ENCODE results near the gene DROSHA. TPM values are rescaled to one million over a fixed set of nuclear protein-coding genes. Genes with fewer than 3 reads are reported as not detected.

The DROSHA gene
- total RNA-seq, 2 experiments from 2014 or later: 72.5 to 74.3 TPM

DNA sequence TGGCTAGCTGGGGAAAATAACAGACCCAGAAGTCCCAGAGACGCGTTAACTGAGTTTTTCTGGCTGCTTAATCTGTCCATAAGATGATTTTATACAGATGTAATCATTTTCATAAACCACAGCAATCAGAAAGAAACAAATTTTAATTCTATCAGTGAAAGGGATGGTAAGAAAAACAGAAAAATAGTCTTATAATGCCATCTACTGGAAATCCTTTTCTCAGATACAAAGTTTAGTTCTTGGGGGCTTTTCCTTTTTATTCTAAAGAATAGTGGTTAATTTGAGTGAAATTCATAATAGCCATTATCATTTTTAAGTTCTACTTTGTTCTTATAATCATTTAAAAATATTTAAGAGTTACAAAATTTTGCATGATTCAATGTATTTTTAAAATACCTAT is 44.4 kb downstream of the DROSHA start:
- H3K4me1 Mint-ChIP-seq: no peaks in the 10 kb centered on the region
- H3K27me3 Mint-ChIP-seq: no peaks in the 10 kb centered on the region
- H3K4me3 Mint-ChIP-seq: no peak overlapping the region
- H3K9me3 Mint-ChIP-seq: no peaks in the 10 kb centered on the region
- no peak for DNase-seq
- no peak overlapping the region for H3K27ac Mint-ChIP-seq
- peaks cover 34% of the 10 kb centered on the region for H3K36me3 Mint-ChIP-seq

DNA sequence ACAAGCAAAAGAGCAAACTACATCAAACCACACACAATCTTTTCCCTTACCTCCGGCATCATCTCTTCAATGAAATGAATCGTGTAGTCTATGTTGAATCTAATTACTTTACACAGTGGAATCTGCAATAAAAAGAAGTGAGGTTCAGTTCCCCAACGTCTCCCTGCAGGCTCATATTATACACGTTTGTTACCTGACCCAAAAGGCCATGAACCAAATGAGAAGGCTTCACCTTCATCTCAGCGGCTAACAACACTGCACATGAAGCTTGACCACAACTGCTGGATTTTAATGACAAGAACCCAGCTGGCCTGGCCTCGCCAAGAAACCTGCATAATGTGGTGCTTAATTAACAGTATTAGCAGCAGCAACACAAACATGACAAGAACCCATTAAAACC is 45.5 kb downstream of the DROSHA start:
- Mint-ChIP-seq H3K27ac (no peak overlapping the region), H3K4me3 (no peak overlapping the region), H3K4me1 (no peaks in the 10 kb centered on the region), H3K36me3 (peaks cover 38% of the 10 kb centered on the region), H3K27me3 (no peaks in the 10 kb centered on the region), H3K9me3 (no peaks in the 10 kb centered on the region)
- DNase-seq: no peak

DNA sequence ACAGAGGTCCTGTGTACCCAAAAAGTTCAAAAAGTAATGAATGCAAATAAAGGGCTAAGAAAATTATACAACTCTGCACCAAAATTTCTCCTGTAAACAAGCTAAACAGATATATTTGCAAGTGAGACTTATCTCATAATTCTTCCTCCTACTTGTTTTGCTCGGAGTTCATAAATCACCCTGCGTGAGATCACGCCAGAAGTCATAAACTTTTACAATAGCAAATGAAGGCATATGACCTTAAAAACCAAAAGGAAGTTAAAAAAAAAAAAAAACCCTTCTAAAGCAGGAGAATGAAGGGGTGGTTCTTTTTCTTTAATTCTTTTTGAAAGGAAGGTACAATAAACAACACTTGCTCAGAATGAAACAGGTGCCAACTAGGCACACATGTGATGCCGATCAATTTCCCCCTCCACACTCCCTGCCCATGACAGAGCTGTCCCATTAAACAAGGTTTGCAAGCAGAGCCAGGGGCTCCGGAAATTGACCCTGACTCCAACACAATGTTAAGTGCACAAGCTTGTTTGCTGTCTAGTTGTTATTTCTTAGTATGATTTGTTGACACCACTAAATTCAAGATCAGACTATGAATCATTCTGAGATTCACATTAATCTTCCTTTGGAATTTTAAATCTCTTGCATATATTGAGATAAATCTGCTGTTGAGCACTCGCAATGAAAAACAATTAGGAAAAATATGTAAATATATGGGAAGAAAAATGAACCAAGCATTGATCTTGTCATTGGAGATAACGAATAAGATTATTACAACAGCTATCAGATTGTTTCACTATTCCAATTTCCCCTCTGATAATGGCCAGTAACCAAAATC is 46.3 kb downstream of the DROSHA start:
- H3K27me3 Mint-ChIP-seq: no peaks in the 10 kb centered on the region
- no peak overlapping the region for H3K4me3 Mint-ChIP-seq
- H3K4me1 Mint-ChIP-seq: no peaks in the 10 kb centered on the region
- no peak overlapping the region for H3K27ac Mint-ChIP-seq
- H3K9me3 Mint-ChIP-seq: no peaks in the 10 kb centered on the region
- peaks cover 31% of the 10 kb centered on the region for H3K36me3 Mint-ChIP-seq
- no peak for DNase-seq

DNA sequence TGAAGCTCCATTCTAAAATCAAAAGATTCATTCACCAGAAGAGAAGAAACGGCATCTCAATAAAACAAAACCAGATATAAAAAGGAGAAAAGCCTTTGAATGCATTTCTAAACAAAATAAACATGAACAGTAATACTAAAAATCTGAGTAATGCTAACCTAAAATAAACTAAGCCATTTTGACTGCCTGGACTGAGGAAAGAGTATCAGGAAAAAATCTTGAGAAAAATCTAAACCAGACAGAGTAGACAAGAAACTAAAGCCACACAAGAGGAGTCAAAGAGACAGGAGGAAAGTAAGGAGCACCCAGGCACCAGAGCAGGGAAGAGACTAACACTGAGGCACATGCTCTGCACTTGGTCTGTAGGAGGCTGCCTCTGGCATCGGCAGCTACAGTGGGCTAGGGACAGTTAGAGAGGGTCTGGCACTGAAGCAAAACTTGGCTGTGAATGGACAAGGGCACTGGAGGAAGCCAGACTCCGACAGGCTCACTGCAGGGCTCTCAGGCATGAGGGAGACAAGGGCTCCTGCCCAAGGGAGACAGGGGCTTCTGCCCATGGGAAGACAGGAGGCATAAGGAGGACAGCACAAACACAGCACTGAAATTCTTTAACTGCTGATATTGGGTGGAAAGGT is 50.2 kb downstream of the DROSHA start:
- H3K27me3 Mint-ChIP-seq: no peaks in the 10 kb centered on the region
- DNase-seq: no peak
- no peak overlapping the region for H3K27ac Mint-ChIP-seq
- no peak overlapping the region for H3K4me3 Mint-ChIP-seq
- H3K36me3 Mint-ChIP-seq: peaks cover 28% of the 10 kb centered on the region
- H3K9me3 Mint-ChIP-seq: no peaks in the 10 kb centered on the region
- H3K4me1 Mint-ChIP-seq: no peaks in the 10 kb centered on the region

DNA sequence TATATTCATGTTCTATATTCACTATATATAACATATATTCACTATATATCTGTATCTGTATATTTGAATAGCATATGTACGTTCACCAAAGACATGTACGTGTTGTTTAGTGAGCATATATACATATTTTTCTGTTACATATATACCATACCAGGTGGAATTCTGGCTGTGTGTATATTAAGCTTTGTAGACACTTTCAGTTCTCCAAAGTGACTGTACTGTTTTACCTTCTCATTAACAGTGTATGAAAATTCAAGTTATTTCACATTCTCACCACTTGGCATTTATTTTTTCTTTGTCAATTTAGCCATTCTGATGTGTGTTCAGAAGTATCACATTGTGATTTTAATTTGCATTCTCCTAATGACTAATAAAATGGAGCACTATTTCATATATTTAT is 52.2 kb downstream of the DROSHA start:
- no peaks in the 10 kb centered on the region for H3K4me1 Mint-ChIP-seq
- DNase-seq: no peak
- no peaks in the 10 kb centered on the region for H3K27me3 Mint-ChIP-seq
- H3K4me3 Mint-ChIP-seq: no peak overlapping the region
- H3K27ac Mint-ChIP-seq: no peak overlapping the region
- no peaks in the 10 kb centered on the region for H3K9me3 Mint-ChIP-seq
- peaks cover 29% of the 10 kb centered on the region for H3K36me3 Mint-ChIP-seq

DNA sequence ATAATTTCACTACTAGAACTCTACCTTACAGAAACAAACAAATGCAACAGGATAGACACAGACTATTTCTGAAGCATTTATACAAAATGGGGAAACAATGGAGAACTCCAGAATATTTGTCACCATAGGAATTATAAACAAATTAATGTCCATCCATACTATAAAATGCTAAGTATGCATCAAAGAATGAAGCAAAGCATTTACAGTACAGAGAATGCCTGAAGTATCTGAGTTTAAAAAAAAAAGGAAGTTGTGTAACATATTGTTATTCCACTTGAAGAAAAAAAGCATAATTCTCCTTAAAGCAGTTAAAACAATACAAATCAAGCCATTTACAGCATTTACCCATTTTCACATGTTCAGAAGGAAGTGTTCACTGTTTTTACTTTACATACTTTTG is 53.0 kb downstream of the DROSHA start:
- Mint-ChIP-seq H3K27ac (no peak overlapping the region), H3K9me3 (no peaks in the 10 kb centered on the region), H3K4me1 (no peaks in the 10 kb centered on the region), H3K4me3 (no peak overlapping the region), H3K36me3 (peaks cover 28% of the 10 kb centered on the region), H3K27me3 (no peaks in the 10 kb centered on the region)
- no peak for DNase-seq

DNA sequence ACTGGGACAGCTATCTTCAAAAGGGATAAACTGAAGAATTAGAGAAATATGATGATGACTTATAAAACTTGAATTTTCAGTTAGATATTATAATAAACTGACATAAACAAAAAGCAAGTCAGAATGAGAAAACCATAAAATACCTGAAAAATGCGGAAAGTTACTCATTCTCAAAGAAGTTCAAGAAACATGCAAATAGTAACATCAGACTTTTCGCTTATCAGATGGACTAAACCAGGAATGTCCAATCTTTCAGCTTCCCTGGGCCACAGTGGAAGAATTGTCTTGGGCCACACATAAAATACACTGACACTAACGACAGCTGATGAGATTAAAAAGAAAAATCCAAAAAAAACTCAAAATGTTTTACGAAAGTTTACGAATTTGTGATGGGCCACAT is 53.9 kb downstream of the DROSHA start:
- Mint-ChIP-seq H3K27ac (no peak overlapping the region), H3K4me3 (no peak overlapping the region), H3K36me3 (peaks cover 30% of the 10 kb centered on the region), H3K4me1 (no peaks in the 10 kb centered on the region), H3K9me3 (no peaks in the 10 kb centered on the region), H3K27me3 (no peaks in the 10 kb centered on the region)
- DNase-seq: no peak

DNA sequence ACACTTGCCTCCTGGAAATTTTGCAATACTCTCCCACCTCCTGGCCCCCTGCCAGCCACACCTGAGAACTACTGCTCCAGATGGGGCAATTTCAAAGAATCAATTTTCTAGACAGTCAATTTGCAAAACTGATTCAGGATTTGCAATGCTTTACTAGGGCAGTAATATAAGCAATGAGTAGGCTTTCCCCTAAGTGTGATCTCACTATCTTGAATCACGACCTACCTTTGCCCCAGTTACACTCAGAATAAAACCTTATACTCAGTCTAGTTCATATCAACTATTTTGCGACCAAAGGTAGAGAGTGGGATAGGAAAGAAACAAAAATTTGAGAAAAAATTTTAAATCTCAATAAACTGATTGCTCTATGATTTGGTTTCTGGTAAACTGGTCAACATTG is 54.4 kb downstream of the DROSHA start:
- no peak for DNase-seq
- no peaks in the 10 kb centered on the region for H3K27me3 Mint-ChIP-seq
- no peaks in the 10 kb centered on the region for H3K4me1 Mint-ChIP-seq
- H3K9me3 Mint-ChIP-seq: no peaks in the 10 kb centered on the region
- no peak overlapping the region for H3K4me3 Mint-ChIP-seq
- H3K27ac Mint-ChIP-seq: no peak overlapping the region
- peaks cover 33% of the 10 kb centered on the region for H3K36me3 Mint-ChIP-seq

DNA sequence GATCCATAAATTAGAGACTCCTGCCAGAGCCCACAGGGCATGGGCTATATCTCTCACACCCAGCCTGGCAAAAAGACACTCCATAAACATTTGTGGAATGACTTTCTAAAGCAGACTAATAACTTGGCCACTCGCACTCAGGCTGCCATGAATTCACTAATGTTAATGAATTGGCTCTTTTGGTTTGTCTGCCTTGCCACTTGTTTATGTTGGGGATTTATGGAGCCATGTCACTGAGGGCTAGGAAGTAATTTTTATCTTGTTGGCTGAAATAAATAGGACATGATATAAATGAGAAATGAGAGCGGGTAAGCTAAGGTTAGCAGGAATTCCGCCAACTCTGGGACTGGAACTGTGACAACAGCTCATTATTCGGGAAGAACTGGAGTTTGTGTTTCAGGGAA is 55.2 kb downstream of the DROSHA start:
- no peak for DNase-seq
- Mint-ChIP-seq H3K27ac (no peak overlapping the region), H3K4me3 (no peak overlapping the region), H3K36me3 (peaks cover 32% of the 10 kb centered on the region), H3K27me3 (no peaks in the 10 kb centered on the region), H3K4me1 (no peaks in the 10 kb centered on the region), H3K9me3 (no peaks in the 10 kb centered on the region)

DNA sequence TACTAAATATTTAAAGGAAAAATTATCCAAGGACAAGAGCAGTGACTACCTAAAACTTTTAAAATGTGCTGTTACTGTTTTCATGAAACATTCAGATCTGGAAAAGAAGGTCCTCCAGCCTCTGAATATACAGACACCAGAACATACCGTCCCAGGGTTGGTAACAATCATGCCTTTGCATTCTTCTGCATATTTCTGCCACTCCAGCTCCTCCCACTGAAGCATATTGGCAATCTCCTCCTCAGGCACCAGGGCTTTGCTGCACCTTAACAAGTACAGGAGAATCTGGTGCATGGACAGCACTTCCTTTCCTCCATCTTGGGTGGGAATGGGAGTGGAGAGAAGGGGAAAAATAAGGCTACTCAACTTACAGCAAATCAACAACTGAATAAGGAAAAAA is 60.0 kb downstream of the DROSHA start:
- Mint-ChIP-seq H3K9me3 (peaks cover 3% of the 10 kb centered on the region), H3K36me3 (peaks cover 51% of the 10 kb centered on the region), H3K4me3 (no peak overlapping the region), H3K27ac (no peak overlapping the region), H3K4me1 (no peaks in the 10 kb centered on the region), H3K27me3 (no peaks in the 10 kb centered on the region)
- DNase-seq: no peak

DNA sequence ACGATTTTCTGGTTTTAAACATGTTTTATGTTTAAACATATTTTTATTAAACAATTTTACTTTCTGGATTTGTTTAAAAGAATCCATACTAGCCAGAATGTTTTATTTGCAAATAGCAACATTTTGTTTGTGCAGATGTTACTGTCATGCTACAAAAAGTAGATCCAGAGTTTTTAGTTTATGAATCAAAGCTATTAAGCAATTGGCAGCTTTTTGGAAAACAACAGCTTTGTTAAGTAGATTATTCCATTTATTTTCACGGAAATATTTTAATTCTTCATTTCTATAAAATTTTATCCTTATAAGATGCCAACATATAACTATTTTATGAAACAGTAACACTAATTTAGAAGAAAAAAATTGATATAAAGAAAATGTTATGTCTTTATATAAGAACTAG is 60.9 kb downstream of the DROSHA start:
- Mint-ChIP-seq H3K4me1 (no peaks in the 10 kb centered on the region), H3K4me3 (no peak overlapping the region), H3K36me3 (peaks cover 56% of the 10 kb centered on the region), H3K9me3 (peaks cover 3% of the 10 kb centered on the region), H3K27ac (no peak overlapping the region), H3K27me3 (no peaks in the 10 kb centered on the region)
- no peak for DNase-seq

DNA sequence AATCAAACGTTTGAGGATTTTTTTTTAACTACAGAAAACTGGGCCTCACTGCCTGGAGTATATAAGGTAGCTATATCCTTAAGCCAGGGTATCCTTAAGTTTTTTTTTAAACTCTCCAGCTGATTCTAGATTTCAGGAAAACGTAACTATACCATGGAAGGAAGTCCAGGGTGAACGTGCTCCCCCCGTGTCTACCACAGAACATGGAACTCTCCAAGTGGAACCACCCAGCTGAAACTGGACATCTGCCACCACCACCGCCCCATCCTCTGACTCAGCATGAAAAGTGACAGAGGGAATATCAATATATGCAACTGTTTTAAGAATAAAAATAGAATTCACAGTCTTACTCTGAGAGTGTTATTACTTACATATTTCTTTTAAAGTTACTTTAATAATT is 61.3 kb downstream of the DROSHA start:
- Mint-ChIP-seq H3K4me1 (no peaks in the 10 kb centered on the region), H3K36me3 (peaks cover 57% of the 10 kb centered on the region), H3K27ac (no peak overlapping the region), H3K9me3 (peaks cover 3% of the 10 kb centered on the region), H3K27me3 (no peaks in the 10 kb centered on the region), H3K4me3 (no peak overlapping the region)
- no peak for DNase-seq

DNA sequence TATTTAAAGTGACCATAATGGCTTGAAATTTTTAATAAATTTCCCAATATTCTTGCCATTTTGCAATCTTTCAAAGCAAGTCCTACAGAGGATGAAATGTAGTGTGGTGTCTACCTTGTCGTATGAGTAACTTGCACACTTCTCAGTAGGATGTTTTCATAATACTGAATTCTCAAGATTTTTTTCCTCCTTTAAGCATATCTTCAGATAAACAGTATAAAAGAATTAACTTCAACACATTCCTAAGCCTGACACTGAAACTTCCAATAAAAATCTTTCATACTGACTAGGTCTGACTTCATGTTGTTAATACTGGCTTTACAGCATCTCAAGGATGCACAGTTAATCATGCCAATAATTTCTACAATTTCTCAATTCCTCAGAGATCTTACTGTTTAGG is 62.0 kb downstream of the DROSHA start:
- H3K27me3 Mint-ChIP-seq: no peaks in the 10 kb centered on the region
- H3K4me3 Mint-ChIP-seq: no peak overlapping the region
- peaks cover 5% of the 10 kb centered on the region for H3K9me3 Mint-ChIP-seq
- no peak for DNase-seq
- no peaks in the 10 kb centered on the region for H3K4me1 Mint-ChIP-seq
- no peak overlapping the region for H3K27ac Mint-ChIP-seq
- H3K36me3 Mint-ChIP-seq: peaks cover 59% of the 10 kb centered on the region

DNA sequence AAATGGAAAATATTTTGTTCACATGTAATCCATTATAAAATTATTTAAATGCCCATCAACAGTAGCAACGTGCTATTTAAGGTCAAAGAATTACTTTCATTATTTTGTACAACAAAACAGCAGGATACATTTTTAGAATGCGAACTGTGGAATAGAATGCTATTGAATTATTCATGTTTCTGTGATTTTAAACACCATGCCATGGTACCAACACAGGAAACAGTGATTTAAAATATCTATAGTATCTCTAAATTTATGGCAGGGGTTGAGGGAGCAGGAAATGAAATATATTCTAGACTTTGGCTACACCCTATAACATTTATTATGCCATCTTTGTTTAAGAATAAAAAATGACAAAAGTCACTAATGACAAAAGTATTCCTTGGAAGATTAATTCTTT is 62.4 kb downstream of the DROSHA start:
- no peak overlapping the region for H3K4me3 Mint-ChIP-seq
- no peaks in the 10 kb centered on the region for H3K4me1 Mint-ChIP-seq
- no peaks in the 10 kb centered on the region for H3K27me3 Mint-ChIP-seq
- no peak for DNase-seq
- H3K9me3 Mint-ChIP-seq: peaks cover 6% of the 10 kb centered on the region
- H3K27ac Mint-ChIP-seq: no peak overlapping the region
- peaks cover 63% of the 10 kb centered on the region for H3K36me3 Mint-ChIP-seq

DNA sequence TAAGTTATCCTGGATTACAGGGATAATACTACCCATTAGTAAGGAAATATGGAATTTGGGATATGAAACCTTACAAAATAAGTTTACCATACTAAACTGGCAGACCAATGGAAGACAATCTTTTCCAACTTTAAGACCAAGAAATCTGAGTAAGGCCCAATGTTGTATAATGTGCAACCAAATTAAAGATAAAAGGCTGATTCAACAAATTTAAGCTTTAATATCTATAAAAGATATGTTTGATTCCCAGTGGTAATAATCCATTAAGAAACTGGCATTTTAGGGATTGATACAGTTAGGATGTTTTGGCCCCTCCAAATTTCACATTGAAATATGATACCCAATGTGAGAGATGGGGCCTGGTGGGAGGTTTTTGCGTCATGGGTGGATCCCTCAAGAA is 66.6 kb downstream of the DROSHA start:
- peaks cover 15% of the 10 kb centered on the region for H3K9me3 Mint-ChIP-seq
- H3K27me3 Mint-ChIP-seq: no peaks in the 10 kb centered on the region
- H3K36me3 Mint-ChIP-seq: peaks cover 84% of the 10 kb centered on the region
- no peak overlapping the region for H3K4me3 Mint-ChIP-seq
- no peaks in the 10 kb centered on the region for H3K4me1 Mint-ChIP-seq
- no peak for DNase-seq
- no peak overlapping the region for H3K27ac Mint-ChIP-seq

DNA sequence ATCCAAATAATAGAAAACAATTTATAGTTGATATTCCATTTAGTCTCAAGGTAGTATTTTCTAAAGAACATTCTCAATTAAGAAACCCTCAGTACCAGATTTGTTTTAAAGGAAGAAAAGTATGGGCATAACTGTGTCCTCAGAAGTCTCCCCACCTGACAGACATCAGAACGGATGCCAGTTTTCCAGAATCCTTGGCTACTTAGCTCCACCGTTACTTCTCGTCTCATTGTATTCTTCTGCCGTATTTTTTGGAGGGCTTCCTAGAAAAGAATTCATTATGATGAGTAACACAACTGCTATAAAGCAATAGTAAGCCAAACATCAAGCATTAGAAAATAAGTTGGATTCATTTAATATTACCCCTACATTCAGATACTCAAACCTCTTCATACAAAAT is 67.8 kb downstream of the DROSHA start:
- Mint-ChIP-seq H3K27ac (no peak overlapping the region), H3K4me3 (no peak overlapping the region), H3K27me3 (no peaks in the 10 kb centered on the region), H3K36me3 (peaks cover 89% of the 10 kb centered on the region), H3K4me1 (no peaks in the 10 kb centered on the region), H3K9me3 (peaks cover 15% of the 10 kb centered on the region)
- DNase-seq: no peak

All from activated naive CD8-positive, alpha-beta T cell treated with anti-CD3 and anti-CD28 coated beads for 36 hours (primary cell).